ENCODE results near the gene FRYL.
"Not testable (repeated sequence)": the region's sequence is repeated elsewhere in the genome, so short reads cannot be mapped to it uniquely, and the experiment has no call there.

The FRYL gene

GRCh38 chr4:48786549-48786948 is 6.5 kb upstream of the FRYL start:
- DNase-seq (ENCODE audit: low read depth in 2 of 2) = no peak

- no peak for DNase-seq (ENCODE audit: low read depth in 2 of 2)
Observed at GRCh38 chr4:48785302-48785701, 5.2 kb upstream of the FRYL start.

GRCh38 chr4:48781968-48782367 is 1.9 kb upstream of the FRYL start:
- no peak for DNase-seq (ENCODE audit: low read depth in 2 of 2)

GRCh38 chr4:48780865-48781214 is 761 bp upstream of the FRYL start:
- DNase-seq (ENCODE audit: low read depth in 2 of 2) = peak in 1 of 2 donors; percentile 24

GRCh38 chr4:48779095-48779997 is 733 bp downstream of the FRYL start:
- DNase-seq (ENCODE audit: low read depth in 2 of 2) = peak; percentile 49 to 60

- DNase-seq (ENCODE audit: low read depth in 2 of 2) = peak in 1 of 2 donors; percentile 5
Observed at GRCh38 chr4:48778431-48779094, 1.5 kb downstream of the FRYL start.

GRCh38 chr4:48777739-48778138 is 2.3 kb downstream of the FRYL start:
- no peak for DNase-seq (ENCODE audit: low read depth in 2 of 2)

GRCh38 chr4:48774760-48775710 is 5.0 kb downstream of the FRYL start:
- no peak for DNase-seq (ENCODE audit: low read depth in 2 of 2)

- no peak for DNase-seq (ENCODE audit: low read depth in 2 of 2)
Observed at GRCh38 chr4:48772556-48772955, 7.5 kb downstream of the FRYL start.

GRCh38 chr4:48767055-48767929 is 12.8 kb downstream of the FRYL start:
- no peak for DNase-seq (ENCODE audit: low read depth in 2 of 2)

GRCh38 chr4:48766131-48766792 is 13.8 kb downstream of the FRYL start:
- DNase-seq (ENCODE audit: low read depth in 2 of 2) = no peak

GRCh38 chr4:48762408-48762807 is 17.7 kb downstream of the FRYL start:
- no peak for DNase-seq (ENCODE audit: low read depth in 2 of 2)

GRCh38 chr4:48761286-48761685 is 18.8 kb downstream of the FRYL start:
- no peak for DNase-seq (ENCODE audit: low read depth in 2 of 2)

- DNase-seq (ENCODE audit: low read depth in 2 of 2) = not testable (repeated sequence)
Observed at GRCh38 chr4:48758703-48759102, 21.4 kb downstream of the FRYL start.

- DNase-seq (ENCODE audit: low read depth in 2 of 2) = no peak
Observed at GRCh38 chr4:48756689-48757220, 23.3 kb downstream of the FRYL start.

GRCh38 chr4:48755281-48755680 is 24.8 kb downstream of the FRYL start:
- no peak for DNase-seq (ENCODE audit: low read depth in 2 of 2)

GRCh38 chr4:48753159-48753558 is 26.9 kb downstream of the FRYL start:
- no peak for DNase-seq (ENCODE audit: low read depth in 2 of 2)

GRCh38 chr4:48752726-48753125 is 27.4 kb downstream of the FRYL start:
- DNase-seq (ENCODE audit: low read depth in 2 of 2) = no peak

GRCh38 chr4:48752246-48752645 is 27.8 kb downstream of the FRYL start:
- DNase-seq (ENCODE audit: low read depth in 2 of 2) = no peak

- no peak for DNase-seq (ENCODE audit: low read depth in 2 of 2)
Observed at GRCh38 chr4:48748949-48749596, 31.0 kb downstream of the FRYL start.
